HG02938 (cell line): ENCODE data around the gene CAMK1D.

Experiments used
- ATAC-seq: cut with Tn5 transposase; IDR thresholded peaks from one replicate; pipeline ENCODE4 v1.9.1; 2021; ENCODE audit warnings: mild to moderate bottlenecking, moderate library complexity; ENCODE audit not compliant: unreplicated experiment

CAMK1D gene

GRCh38 chr10:12588091-12588860, 238.9 kb downstream of the CAMK1D start:
- ATAC-seq = no peak

GRCh38 chr10:12589291-12589690, 239.9 kb downstream of the CAMK1D start:
- no peak for ATAC-seq

DNA sequence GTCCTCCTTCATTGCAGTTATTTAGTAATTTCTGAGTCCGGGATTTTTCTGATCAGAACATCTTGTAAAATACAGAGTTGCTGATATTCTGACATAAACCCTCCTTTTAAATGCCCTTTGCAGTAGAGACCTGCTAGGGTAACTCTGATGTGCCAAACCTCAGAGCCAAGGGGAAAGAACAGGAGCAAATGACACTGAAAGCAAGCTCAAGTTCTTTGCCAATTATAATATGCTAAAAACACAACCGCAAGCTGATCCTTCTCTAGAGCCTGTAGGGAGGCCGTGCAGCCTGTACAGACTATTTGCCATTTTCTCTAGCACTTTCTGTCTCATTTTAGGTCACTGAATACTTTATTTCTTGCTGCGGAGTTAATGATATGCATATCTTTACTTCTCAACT, 240.4 kb downstream of the CAMK1D start:
- no peak for ATAC-seq

DNA sequence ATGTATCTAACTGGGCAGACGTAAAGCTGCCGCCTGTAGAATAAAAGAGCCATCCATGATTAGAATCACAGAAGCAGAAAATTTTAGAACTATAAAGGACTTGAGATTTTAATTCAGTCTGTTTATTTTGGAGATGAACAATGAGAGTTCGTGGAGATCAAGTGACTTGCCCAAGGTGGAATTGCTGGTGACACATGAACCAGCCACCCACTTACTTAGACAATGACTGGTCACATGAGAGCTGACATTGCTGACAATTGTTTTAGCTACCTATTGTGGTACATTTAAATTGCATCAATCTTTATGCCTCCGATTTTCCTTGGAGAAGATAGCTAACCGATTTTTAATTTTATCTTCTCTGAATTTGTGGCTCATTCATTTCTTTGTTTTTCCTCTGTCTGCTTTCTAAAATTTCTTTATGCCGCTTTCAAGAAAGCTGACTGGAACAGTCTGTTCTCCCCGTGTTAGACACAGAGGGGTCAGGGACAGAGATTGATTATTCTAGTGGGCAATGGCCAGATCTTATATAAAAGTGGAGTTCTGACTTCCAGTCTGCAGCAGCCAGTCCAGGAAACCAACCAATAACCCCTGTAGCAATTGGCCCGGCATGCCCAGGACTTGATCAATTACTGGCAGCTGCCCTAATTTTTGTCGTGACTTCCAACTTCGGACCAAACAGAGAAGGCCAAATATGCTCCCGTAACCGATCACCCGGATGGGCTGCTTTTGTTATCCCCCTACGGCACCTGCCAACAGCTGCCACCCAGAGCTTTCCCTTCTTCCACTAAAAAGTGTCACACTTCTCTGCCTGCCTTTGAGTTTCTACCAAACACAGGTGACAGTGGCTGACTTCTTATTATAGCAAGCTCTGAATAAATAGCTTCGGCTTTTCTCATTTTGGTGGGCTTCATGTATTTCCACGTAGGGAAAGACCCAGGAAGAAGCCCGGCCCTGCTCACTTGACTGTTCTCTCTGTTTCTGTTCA, 241.6 kb downstream of the CAMK1D start:
- ATAC-seq = no peak

DNA sequence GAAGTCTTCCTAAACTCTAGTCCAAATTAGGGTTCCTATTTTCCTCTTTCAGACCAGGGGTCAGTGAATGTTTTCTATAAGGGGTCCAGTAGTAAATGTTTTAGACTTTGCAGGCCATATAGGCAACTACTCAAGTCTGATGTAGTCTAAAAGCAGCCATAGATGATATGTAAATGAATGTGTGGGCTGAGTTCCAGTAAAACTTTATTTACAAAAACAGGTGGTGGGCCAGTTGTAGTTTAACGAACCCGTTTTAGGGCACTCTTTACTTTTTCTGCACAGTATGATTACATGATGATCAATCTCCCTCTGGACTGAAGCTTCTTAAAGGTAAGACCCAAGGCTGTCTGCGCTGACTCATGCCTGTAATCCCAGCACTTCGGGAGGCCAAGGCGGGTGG, 243.6 kb downstream of the CAMK1D start:
- no peak for ATAC-seq

GRCh38 chr10:12594448-12594944, 245.1 kb downstream of the CAMK1D start:
- no peak for ATAC-seq

DNA sequence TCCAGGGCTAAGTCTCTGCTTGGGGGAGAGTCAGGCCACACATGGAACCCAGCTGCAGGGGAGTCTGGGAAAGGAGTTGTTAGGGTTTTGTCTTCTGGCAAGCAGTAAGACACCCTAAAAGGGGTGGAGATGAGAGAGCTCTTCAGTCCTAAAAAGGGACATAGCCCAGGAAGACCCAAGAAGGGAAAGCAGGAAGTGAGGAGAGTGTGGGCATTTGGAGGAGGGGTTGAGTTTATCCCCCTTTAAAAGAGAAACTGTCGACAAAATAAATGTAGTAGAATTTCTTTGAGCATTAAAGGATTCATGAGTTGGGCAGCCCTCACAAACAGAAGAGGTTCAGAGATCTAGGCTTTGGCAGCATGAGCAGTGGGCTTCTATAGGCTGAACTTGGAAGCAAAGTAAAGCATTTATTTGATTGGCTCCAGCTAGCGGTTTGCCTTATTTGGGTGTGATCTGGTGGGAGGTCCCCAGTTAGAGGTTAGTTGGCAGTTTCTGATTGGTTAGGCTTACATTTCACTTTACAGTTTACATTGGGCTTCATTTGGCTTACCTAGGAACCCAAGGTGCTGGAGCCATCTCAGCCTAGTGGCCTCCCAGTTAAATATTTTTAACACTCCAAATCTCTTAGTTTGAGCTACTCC, 246.7 kb downstream of the CAMK1D start:
- no peak for ATAC-seq

DNA sequence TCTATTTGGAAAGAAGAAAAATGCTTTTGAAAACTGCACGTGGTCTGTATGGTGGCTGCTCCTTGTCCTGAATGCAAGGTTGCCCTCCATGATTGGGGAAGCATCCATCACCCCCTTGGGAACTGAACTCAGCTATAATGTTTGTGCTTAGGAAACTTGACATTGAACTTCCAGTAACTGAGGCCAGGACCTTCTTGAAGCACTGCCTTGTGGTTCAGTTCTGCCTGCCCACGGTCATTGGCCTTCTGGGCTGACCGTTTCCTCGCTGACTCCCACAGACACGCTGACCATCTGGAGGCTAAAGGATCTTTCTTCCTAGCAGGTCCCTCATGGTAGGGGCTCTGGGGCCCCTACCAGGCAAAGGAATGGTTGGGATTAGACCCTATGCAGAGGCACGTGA, 247.8 kb downstream of the CAMK1D start:
- no peak for ATAC-seq

DNA sequence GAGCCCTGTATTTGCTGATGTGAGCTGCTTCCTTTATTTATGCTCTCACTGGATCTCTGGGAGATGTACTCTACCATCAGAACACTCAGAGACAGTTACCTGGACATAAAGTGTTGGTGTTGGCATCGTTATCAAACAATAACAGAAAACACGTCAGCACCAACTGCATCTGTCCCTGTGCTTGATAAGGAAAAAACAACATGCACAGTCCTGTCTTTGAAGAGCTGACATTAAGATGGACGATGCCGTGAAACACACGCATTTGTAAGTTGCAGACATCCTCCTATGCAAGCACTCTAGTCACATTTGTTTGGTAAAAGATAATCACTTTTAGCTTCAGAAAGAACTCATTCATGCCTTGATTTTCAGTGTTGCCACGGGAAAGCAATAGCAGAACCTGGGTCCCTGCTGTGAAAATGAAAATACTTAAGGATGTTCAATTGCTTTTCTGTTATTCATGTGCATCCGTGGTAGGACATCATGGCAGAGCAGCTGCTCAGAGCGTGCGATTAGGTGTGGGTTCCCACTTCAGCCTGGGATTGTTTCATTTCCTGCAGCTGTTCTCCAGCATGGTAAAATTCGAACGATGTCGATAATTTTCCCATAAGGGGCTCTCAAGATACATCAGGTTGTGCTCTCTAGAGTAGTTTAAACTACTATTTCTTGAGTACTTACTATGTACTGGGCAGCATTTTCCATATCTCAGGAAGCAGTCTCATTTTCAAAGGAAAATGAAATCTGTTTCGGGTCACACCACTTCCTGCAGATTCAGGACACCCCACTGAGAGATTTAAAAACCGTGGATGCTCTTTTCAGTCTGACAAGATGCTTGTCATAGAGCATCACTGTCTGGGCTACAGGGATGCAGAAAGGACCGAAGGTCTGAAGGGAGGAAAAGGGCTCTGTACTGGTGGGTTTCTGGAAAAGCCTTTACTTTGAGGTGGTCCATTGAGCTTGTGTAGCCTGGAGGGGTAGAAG, 248.7 kb downstream of the CAMK1D start:
- no peak for ATAC-seq

DNA sequence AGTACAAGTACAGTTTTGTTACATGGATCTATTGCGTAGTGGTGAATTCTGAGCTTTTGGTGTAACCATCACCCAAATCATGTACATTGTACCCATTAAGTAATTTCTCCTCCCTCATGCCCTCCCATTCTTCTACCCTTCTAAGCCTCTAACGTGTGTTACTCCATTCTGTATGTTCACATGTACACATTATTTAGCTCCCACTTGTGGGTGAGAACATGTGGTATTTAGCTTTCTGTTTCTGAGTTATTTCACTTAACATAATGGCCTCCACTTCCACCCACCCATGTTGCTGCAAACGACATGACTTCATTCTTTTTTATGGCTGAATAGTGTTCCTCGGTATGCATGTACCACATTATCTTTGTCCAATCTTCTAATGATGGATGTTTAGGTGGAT, 251.3 kb downstream of the CAMK1D start:
- no peak for ATAC-seq

- ATAC-seq = no peak
These were observed 253.2 kb downstream of the CAMK1D start for GRCh38 chr10:12602521-12602920.

DNA sequence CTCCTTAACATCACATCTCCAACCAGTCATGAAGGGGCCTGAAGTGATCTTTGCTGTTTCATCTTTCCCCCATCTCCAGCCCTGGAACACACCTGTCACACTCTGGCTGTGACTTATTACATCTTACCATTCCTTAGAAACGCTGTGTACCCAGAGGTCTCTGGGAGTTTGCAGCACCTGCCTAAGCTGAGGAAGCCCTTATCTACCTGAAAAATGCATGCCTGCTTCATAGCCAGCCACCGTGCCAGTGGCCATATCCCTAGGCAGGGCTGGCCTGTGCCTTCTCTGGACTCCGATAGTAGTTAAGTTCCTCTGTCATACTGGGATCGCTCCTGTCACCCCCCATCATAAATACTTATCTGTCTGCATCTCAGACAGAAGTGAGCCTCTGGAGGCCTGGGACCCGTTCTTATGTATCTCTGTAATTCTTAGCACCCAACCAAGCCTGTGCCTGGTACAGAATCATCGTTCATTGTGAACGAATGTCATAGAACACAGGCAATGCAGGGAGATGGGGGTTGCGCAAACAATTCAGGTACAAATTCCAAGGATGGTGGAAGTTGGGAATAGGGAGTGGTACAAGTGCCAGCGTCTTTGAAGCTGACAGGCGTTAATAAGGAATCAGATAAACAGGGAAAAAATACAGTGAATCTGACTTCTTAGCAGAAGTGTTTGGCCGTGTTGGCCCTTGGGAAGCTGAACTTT, 254.6 kb downstream of the CAMK1D start:
- ATAC-seq = no peak

- peak; percentile 70 for ATAC-seq
These were observed 256.4 kb downstream of the CAMK1D start for GRCh38 chr10:12605580-12606405.

DNA sequence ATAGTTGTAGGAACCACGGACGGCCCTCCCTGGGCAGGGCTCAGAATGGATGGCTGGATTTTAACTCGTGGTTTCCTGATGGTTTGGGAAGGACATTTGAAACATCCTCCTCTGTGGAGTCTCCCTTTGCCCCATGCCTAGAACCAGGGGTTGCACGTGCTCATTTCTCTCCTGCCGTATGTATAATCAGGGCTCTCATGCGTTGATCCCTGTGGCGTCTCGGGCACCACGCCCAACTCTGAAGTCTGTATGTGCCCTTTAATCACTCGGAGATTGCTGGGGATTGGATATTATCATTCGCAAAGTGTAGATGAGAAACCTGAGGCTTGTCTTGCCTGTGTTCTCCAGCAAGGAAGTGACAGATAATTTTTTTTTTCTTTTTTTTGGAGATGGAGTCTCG, 257.1 kb downstream of the CAMK1D start:
- no peak for ATAC-seq

- no peak for ATAC-seq
These were observed 259.4 kb downstream of the CAMK1D start for GRCh38 chr10:12608761-12609160.

DNA sequence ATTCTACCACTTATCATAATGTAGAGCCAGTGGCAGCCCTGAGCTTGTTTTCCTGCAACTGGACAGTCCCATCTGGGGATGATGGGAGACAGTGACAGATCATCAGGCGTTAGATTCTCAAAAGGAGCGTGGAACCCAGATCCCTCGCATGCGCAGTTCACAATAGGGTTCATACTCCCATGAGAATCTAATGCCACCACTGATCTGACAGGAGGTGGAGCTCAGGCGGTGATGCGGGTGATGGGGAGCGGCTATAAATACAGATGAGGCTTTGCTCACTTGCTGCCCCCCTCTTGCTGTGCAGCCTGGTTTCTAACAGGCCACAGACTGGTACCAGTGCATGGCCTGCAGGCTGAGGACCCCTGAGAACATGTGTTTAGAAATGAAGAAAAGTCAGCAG, 260.1 kb downstream of the CAMK1D start:
- no peak for ATAC-seq

- ATAC-seq = no peak
These were observed 263.8 kb downstream of the CAMK1D start for GRCh38 chr10:12613136-12613535.

GRCh38 chr10:12614177-12614995, 265.0 kb downstream of the CAMK1D start:
- no peak for ATAC-seq
